GM18498 (cell line): ENCODE measurements around the gene MEPCE.

ENCODE experiments used
- ATAC-seq: cut with Tn5 transposase; IDR thresholded peaks from one replicate; pipeline ENCODE4 v1.9.1; 2021; ENCODE audit warnings: mild to moderate bottlenecking, moderate library complexity; ENCODE audit not compliant: unreplicated experiment

MEPCE gene

GRCh38 chr7:100402241-100402640 lies 27.4 kb upstream of the MEPCE start:
- ATAC-seq = no peak

- ATAC-seq = no peak
Measured at GRCh38 chr7:100406767-100407166, 22.9 kb upstream of the MEPCE start.

- ATAC-seq = peak; percentile 59
Measured at GRCh38 chr7:100407285-100408180, 22.1 kb upstream of the MEPCE start.

DNA sequence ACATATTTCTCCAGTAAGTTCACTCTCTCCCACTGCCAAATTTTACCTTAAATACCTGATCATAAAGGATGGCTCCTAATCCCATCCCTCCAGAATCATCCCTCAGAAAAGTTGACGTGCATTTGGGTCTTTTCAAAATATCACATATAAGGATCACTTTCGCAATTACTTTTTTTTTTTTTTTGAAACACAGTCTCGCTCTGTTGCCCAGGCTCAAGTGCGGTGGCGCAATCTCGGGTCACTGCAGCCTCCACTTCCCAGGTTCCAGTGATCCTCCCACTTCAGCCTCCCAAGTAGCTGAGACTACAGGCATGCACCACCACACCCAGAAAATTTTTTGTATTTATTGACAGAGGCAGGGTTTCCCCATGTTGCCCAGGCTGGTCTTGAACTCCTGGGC lies 18.5 kb upstream of the MEPCE start:
- no peak for ATAC-seq

DNA sequence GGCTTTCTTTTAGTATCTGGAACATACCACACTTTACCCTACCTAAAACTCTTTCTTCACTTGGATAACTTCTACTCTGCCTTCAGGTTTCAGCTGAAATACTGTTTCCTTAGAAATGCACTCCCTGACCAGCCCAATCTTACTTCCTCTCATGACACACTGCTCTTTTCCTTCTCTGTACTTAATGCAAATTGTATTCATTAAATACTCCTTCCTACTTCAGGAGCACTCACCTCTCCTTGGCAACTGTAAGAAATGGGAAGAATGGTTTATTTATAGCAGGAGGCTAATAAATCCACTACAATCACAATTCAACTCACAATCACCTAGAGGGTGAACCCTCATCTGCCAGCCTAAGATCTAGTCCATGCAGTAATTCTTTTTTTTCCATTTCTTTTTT lies 16.3 kb upstream of the MEPCE start:
- no peak for ATAC-seq

GRCh38 chr7:100413889-100414288 lies 15.7 kb upstream of the MEPCE start:
- no peak for ATAC-seq

GRCh38 chr7:100415448-100415847 lies 14.2 kb upstream of the MEPCE start:
- ATAC-seq = no peak

- no peak for ATAC-seq
Measured at GRCh38 chr7:100418930-100419659, 10.5 kb upstream of the MEPCE start.

DNA sequence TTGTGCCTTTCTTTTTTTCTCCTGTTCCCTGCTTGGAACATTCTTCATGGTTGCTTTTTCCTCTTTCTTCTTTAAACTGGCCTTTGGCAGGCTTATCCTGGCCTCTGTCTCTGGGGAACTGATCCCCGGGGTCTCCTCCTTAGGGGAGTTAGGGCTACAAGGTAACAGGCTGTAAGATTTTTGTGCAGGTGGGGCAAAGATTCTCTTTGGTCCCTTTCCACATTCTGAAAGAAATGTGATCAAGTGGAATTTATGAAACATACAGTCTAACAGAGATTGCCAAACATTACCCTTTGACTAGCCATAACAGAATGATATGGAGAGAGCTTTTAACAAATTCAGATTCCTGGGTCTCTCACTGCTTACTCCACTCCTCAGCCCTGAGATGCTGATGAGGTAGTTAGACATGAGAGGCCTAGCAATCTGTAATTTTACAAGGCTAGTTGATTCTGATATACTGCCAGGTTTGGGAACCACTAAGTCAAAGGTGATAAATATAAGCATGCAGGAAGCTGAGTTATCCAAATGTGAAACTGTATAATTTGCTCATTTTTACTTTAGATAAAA lies 9.9 kb upstream of the MEPCE start:
- ATAC-seq = no peak

GRCh38 chr7:100423315-100423714 lies 6.3 kb upstream of the MEPCE start:
- ATAC-seq = no peak

- ATAC-seq = no peak
Measured at GRCh38 chr7:100425347-100425746, 4.3 kb upstream of the MEPCE start.

GRCh38 chr7:100426516-100426915 lies 3.1 kb upstream of the MEPCE start:
- ATAC-seq = no peak

- ATAC-seq = no peak
Measured at GRCh38 chr7:100427762-100428198, 1.9 kb upstream of the MEPCE start.

GRCh38 chr7:100428199-100428966 lies 1.2 kb upstream of the MEPCE start, which contains the start of gene ZCWPW1:
TSS of gene ZCWPW1 (minus strand) at chr7:100428703. CDS start at chr7:100420649, 8,054 bp downstream.
- ATAC-seq = peak; percentile 51

- peak; percentile 51 for ATAC-seq
Measured at GRCh38 chr7:100428967-100429636, 529 bp upstream of the MEPCE start.

DNA sequence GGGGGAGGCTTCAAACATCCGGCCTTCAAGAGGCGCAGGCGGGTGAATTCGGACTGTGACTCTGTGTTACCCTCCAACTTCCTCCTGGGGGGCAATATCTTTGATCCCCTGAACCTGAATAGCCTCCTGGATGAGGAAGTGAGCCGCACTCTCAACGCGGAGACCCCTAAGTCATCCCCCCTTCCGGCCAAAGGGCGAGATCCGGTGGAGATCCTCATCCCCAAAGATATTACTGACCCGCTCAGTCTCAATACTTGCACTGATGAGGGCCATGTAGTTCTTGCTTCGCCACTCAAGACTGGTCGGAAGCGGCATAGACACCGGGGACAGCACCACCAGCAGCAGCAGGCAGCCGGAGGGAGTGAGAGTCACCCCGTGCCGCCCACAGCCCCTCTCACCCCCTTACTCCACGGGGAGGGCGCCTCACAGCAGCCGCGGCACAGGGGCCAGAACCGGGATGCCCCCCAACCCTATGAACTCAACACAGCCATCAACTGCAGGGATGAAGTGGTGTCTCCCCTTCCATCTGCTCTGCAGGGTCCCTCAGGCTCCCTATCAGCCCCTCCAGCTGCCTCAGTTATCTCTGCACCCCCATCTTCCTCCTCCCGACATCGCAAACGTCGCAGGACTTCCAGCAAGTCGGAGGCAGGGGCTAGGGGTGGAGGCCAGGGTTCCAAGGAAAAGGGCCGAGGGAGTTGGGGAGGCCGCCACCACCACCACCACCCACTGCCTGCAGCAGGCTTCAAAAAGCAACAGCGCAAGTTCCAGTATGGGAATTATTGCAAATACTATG lies 1.1 kb downstream of the MEPCE start:
- ATAC-seq = no peak

- ATAC-seq = no peak
Measured at GRCh38 chr7:100431286-100431735, 1.7 kb downstream of the MEPCE start.

DNA sequence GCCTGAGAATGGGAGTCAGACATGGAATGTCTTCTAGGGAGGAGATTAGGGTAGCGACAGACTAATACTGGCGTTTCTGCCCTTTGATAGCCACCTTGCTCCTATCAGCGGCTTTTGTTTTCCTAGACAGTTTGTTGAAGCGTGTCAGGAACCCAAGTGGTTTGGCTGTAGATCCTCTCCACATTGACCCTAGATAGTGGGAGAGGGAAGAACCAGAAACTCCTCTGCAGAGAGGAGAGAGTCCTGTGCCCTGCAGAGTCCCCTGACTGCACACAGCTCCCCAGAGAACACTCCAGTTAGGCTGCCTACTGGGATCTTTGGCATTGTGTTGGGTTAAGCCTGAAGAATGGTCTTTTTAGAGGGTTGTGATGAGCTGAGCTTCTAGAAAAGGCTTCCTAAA lies 2.4 kb downstream of the MEPCE start:
- no peak for ATAC-seq

GRCh38 chr7:100432621-100433275 lies 3.1 kb downstream of the MEPCE start:
- ATAC-seq = no peak
